ENCODE measurements around the gene WDHD1.

GRCh38 chr14:54942913-54943312, 84.0 kb downstream of the WDHD1 start:
- TF ChIP-seq POLR2AphosphoS5 (IDR thresholded peaks at IDR 0.05; ENCODE audit: low read depth, low read length) (no peak), TAF1 (IDR thresholded peaks at IDR 0.05; ENCODE audit: borderline replicate concordance, insufficient read depth, low read length) (no peak), SIN3A (IDR thresholded peaks at IDR 0.05; ENCODE audit: borderline replicate concordance, insufficient read depth, low read length) (no peak)
